Kidney epithelial cell (primary cell): ENCODE data around the gene GPR15LG. TPM values are rescaled to one million over a fixed set of nuclear protein-coding genes. Genes with fewer than 3 reads are reported as not detected.
A peak's percentile ranks its signal among the peaks of the same experiment; 100 is the strongest.
"Not testable (repeated sequence)": the region's sequence is repeated elsewhere in the genome, so short reads cannot be mapped to it uniquely, and the experiment has no call there.

Experiments used
- DNase-seq: peaks from one replicate; pipeline ENCODE4 v3.0.0-alpha.2; 2010; ENCODE audit warnings: low read depth
- H3K27me3 ChIP-seq: 2 replicates; pipeline ENCODE4 v1.6.0; 2011; ENCODE audit warnings: low read length; ENCODE audit not compliant: control insufficient read depth, insufficient read depth
- H3K36me3 ChIP-seq: 2 replicates; pipeline ENCODE4 v1.5.1; 2011; ENCODE audit warnings: low read length; ENCODE audit not compliant: control insufficient read depth, insufficient read depth
- H3K4me3 ChIP-seq: 2 replicates; pipeline ENCODE4 v1.5.1; 2011; ENCODE audit warnings: low read depth, mild to moderate bottlenecking, control low read depth, low read length
- total RNA-seq: library from RNA; depleted of rRNA; stranded (reverse); fragments of >200 nt; gene quantifications from 2 replicates; pipeline ENCODE4 v1.2.3, GENCODE V29; 2015
- TF ChIP-seq, protein P1 (sequence below): IDR thresholded peaks from 2 replicates; pipeline ENCODE4 v1.5.1; 2011; ENCODE audit warnings: mild to moderate bottlenecking, moderate library complexity, low read length, control low read depth, inconsistent platforms; ENCODE audit not compliant: insufficient read depth, poor library complexity, severe bottlenecking

GPR15LG gene
- total RNA-seq, 1 donor from 2014 or later, result not detected

- Histone ChIP-seq H3K27me3 (no peaks in the 10 kb centered on the region), H3K4me3 (no peak overlapping the region), H3K36me3 (no peaks in the 10 kb centered on the region)
- TF ChIP-seq, protein P1, sequence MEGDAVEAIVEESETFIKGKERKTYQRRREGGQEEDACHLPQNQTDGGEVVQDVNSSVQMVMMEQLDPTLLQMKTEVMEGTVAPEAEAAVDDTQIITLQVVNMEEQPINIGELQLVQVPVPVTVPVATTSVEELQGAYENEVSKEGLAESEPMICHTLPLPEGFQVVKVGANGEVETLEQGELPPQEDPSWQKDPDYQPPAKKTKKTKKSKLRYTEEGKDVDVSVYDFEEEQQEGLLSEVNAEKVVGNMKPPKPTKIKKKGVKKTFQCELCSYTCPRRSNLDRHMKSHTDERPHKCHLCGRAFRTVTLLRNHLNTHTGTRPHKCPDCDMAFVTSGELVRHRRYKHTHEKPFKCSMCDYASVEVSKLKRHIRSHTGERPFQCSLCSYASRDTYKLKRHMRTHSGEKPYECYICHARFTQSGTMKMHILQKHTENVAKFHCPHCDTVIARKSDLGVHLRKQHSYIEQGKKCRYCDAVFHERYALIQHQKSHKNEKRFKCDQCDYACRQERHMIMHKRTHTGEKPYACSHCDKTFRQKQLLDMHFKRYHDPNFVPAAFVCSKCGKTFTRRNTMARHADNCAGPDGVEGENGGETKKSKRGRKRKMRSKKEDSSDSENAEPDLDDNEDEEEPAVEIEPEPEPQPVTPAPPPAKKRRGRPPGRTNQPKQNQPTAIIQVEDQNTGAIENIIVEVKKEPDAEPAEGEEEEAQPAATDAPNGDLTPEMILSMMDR, result no peak
- DNase-seq, result no peak
Observed at GRCh38 chr10:84178160-84178609, 4.6 kb downstream of the GPR15LG start.

DNA sequence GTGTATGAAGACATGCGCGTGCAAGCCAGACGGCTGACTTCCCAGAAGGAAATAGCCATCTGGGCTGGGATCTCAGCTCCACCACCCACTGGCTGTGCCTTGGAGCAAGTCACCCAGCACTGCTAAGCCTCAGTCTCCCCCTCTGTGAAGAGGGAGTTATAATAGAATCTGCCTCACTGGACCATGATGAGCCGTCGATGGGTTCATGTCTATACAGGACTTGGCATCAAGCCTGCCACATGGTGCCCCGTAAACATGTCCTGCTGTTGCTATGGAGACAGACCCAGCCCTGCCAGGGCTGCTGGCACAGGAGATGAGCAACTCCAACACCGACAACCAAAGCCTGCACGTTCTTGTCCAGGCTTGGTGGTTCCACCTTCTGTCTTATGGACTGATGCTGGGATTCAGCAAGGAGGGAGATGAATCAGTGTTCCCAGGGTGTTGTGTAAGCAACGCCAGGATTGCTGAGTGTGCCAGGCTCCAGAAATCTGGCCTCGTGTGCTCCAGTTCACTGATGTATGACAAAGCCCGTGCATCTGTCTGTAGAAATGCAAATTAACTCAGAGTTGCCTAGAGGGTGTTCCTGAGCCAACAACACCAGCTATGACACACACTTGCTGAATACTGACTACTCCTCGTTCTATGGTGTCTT, 5.6 kb downstream of the GPR15LG start:
- DNase-seq, result peak; percentile 92
- TF ChIP-seq, protein P1, result no peak
- Histone ChIP-seq H3K27me3 (no peaks in the 10 kb centered on the region), H3K36me3 (no peaks in the 10 kb centered on the region), H3K4me3 (no peak overlapping the region)

GRCh38 chr10:84180386-84180785, 6.8 kb downstream of the GPR15LG start:
- not testable (repeated sequence) for DNase-seq, H3K27me3 ChIP-seq, H3K36me3 ChIP-seq, H3K4me3 ChIP-seq

DNA sequence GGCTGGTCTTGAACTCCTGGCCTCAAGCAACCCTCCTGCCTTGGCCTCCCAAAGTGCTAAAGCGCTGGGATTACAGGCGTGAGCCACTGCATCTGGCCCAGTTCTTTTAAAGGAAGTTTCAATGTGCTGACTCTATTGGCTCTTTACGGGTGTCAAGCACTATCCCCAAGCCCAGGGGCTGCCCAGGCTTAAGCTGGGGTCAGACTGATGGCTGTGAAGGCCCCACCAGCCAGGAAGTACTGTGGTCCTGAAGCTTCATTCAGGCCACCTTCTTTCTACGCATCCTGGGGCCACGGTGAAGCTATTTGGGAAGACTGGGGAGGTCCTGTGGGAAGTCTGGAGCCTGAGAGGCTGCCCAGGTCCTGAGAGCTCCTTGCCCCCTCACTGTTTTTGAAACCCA, 8.0 kb downstream of the GPR15LG start:
- H3K36me3 ChIP-seq, result no peaks in the 10 kb centered on the region
- TF ChIP-seq, protein P1, result no peak
- H3K27me3 ChIP-seq, result peaks cover 2% of the 10 kb centered on the region
- no peak for DNase-seq
- H3K4me3 ChIP-seq, result no peak overlapping the region

DNA sequence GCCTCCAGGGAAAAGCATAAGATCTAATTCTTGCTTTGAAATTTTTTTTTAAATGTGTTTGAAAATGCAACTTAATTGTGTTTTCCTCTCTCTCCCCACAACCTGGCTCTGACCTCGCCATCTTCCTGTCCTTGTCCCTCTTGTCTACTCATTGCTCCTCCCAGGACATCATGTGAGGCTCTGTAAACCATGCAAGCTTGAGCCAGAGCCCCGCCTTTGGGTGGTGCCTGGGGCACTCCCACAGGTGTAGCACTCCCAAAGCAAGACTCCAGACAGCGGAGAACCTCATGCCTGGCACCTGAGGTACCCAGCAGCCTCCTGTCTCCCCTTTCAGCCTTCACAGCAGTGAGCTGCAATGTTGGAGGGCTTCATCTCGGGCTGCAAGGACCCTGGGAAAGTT, 10.9 kb downstream of the GPR15LG start:
- TF ChIP-seq, protein P1, result no peak
- Histone ChIP-seq H3K27me3 (peaks cover 2% of the 10 kb centered on the region), H3K36me3 (no peaks in the 10 kb centered on the region), H3K4me3 (no peak overlapping the region)
- no peak for DNase-seq

GRCh38 chr10:84185526-84186175, 12.1 kb downstream of the GPR15LG start:
- TF ChIP-seq, protein P1, result no peak
- DNase-seq, result no peak
- Histone ChIP-seq H3K4me3 (no peak overlapping the region), H3K36me3 (no peaks in the 10 kb centered on the region), H3K27me3 (peaks cover 2% of the 10 kb centered on the region)
